ENCODE results near the gene MTREX.

Gene MTREX

DNA sequence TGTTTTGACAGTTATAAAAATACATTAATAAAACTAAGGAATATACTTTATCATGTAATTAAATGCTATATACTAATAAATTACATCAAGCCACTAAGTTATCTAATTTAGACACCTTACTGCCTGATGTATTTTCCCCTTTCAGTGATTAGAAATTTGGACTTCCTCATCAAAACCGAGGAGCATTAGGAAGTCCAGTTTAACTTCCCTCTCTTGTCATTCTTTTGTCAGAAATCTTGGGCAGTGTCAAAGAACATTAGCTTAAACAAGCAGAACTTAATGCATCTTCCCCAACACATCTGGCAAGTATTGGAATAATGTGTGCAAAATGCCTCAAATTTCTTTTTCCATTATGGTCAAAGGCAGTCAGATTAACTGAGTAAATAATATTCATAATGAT lies 145.4 kb downstream of the MTREX start:
- H3K4me3 ChIP-seq (ENCODE audit: severe bottlenecking) = no peak overlapping the region
- no peak overlapping the region for H3K27ac ChIP-seq (ENCODE audit: poor library complexity, severe bottlenecking)
- DNase-seq (ENCODE audit: low spot score) = no peak
- ATAC-seq (ENCODE audit: low read depth) = no peak
- no peaks in the 10 kb centered on the region for H3K9me3 ChIP-seq (ENCODE audit: severe bottlenecking)
- peaks cover 10% of the 10 kb centered on the region for H3K4me1 ChIP-seq (ENCODE audit: insufficient read depth, poor library complexity, severe bottlenecking)
- no peaks in the 10 kb centered on the region for H3K36me3 ChIP-seq (ENCODE audit: low read depth)
- TF ChIP-seq, protein P1, sequence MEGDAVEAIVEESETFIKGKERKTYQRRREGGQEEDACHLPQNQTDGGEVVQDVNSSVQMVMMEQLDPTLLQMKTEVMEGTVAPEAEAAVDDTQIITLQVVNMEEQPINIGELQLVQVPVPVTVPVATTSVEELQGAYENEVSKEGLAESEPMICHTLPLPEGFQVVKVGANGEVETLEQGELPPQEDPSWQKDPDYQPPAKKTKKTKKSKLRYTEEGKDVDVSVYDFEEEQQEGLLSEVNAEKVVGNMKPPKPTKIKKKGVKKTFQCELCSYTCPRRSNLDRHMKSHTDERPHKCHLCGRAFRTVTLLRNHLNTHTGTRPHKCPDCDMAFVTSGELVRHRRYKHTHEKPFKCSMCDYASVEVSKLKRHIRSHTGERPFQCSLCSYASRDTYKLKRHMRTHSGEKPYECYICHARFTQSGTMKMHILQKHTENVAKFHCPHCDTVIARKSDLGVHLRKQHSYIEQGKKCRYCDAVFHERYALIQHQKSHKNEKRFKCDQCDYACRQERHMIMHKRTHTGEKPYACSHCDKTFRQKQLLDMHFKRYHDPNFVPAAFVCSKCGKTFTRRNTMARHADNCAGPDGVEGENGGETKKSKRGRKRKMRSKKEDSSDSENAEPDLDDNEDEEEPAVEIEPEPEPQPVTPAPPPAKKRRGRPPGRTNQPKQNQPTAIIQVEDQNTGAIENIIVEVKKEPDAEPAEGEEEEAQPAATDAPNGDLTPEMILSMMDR (IDR thresholded peaks at IDR 0.05; ENCODE audit: poor library complexity, severe bottlenecking) = no peak
- no peaks in the 10 kb centered on the region for H3K27me3 ChIP-seq (ENCODE audit: insufficient read depth, poor library complexity, severe bottlenecking)

GRCh38 chr5:55454282-55454681 lies 146.5 kb downstream of the MTREX start:
- ATAC-seq (ENCODE audit: low read depth) (no peak), DNase-seq (ENCODE audit: low spot score) (no peak)
- Histone ChIP-seq H3K4me3 (ENCODE audit: severe bottlenecking) (no peak overlapping the region), H3K4me1 (ENCODE audit: insufficient read depth, poor library complexity, severe bottlenecking) (peaks cover 10% of the 10 kb centered on the region), H3K36me3 (ENCODE audit: low read depth) (no peaks in the 10 kb centered on the region), H3K27me3 (ENCODE audit: insufficient read depth, poor library complexity, severe bottlenecking) (no peaks in the 10 kb centered on the region), H3K9me3 (ENCODE audit: severe bottlenecking) (no peaks in the 10 kb centered on the region), H3K27ac (ENCODE audit: poor library complexity, severe bottlenecking) (no peak overlapping the region)
- TF ChIP-seq, protein P1 (IDR thresholded peaks at IDR 0.05; ENCODE audit: poor library complexity, severe bottlenecking) = no peak

DNA sequence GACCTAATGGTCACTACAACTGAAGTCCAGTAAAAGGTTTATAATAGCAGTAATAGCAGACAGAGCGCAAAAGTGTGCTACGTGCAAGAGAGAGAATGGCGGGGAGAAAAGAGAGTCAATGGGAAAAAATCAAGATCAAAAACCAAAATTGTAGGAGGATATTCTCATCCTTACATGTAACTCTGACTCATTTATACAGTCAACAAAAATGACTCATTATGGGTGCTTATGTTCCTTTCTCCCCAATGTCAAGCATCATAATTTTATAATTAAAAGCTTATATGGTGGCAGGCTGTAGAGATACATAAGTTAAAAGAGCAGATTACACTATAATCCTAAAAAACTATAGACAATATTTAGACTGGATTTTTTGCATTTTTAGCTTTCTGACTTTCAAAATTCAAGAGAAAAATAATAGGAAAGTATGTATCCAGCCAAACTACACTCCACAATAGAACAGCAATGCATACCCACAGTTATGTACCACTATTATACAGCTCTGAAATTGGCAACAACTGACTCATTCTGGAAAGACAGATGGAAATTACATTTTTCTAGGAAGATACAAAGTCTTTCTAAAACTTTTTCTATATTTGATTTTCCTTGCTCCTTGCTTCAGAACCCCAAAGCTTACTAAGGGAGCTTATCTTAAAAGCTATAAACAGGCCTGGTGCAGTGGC lies 148.6 kb downstream of the MTREX start:
- no peak overlapping the region for H3K27ac ChIP-seq (ENCODE audit: poor library complexity, severe bottlenecking)
- TF ChIP-seq, protein P1 (IDR thresholded peaks at IDR 0.05; ENCODE audit: poor library complexity, severe bottlenecking) = no peak
- H3K27me3 ChIP-seq (ENCODE audit: insufficient read depth, poor library complexity, severe bottlenecking) = no peaks in the 10 kb centered on the region
- H3K4me1 ChIP-seq (ENCODE audit: insufficient read depth, poor library complexity, severe bottlenecking) = peaks cover 10% of the 10 kb centered on the region
- DNase-seq (ENCODE audit: low spot score) (no peak), ATAC-seq (ENCODE audit: low read depth) (peak; percentile 93)
- H3K9me3 ChIP-seq (ENCODE audit: severe bottlenecking) = no peaks in the 10 kb centered on the region
- no peak overlapping the region for H3K4me3 ChIP-seq (ENCODE audit: severe bottlenecking)
- H3K36me3 ChIP-seq (ENCODE audit: low read depth) = no peaks in the 10 kb centered on the region

- TF ChIP-seq, protein P1 (IDR thresholded peaks at IDR 0.05; ENCODE audit: poor library complexity, severe bottlenecking) = no peak
- DNase-seq (ENCODE audit: low spot score) (no peak), ATAC-seq (ENCODE audit: low read depth) (no peak)
- Histone ChIP-seq H3K36me3 (ENCODE audit: low read depth) (no peaks in the 10 kb centered on the region), H3K4me1 (ENCODE audit: insufficient read depth, poor library complexity, severe bottlenecking) (peaks cover 10% of the 10 kb centered on the region), H3K9me3 (ENCODE audit: severe bottlenecking) (no peaks in the 10 kb centered on the region), H3K27me3 (ENCODE audit: insufficient read depth, poor library complexity, severe bottlenecking) (no peaks in the 10 kb centered on the region), H3K4me3 (ENCODE audit: severe bottlenecking) (no peak overlapping the region), H3K27ac (ENCODE audit: poor library complexity, severe bottlenecking) (no peak overlapping the region)
These were observed 151.8 kb downstream of the MTREX start for GRCh38 chr5:55459572-55459971.

DNA sequence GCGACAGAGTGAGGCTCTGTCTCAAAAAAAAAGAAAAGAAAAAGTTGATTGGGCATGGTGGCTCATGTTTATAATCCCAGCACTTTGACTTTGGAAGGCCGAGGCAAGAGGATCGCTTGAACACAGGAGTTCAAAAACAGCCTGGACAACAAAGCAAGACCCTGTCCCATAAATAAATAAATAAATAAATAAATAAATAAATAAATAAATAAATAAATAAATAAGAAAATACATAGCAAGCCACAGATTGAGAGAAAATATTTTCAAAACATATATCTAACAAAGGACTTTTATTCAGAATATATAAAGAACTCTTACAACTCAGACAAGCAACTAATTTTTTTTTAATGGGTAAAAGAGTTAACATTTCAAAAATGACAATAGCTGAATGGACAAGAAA lies 155.8 kb downstream of the MTREX start:
- ATAC-seq (ENCODE audit: low read depth) (no peak), DNase-seq (ENCODE audit: low spot score) (no peak)
- Histone ChIP-seq H3K9me3 (ENCODE audit: severe bottlenecking) (no peaks in the 10 kb centered on the region), H3K27me3 (ENCODE audit: insufficient read depth, poor library complexity, severe bottlenecking) (no peaks in the 10 kb centered on the region), H3K4me3 (ENCODE audit: severe bottlenecking) (no peak overlapping the region), H3K36me3 (ENCODE audit: low read depth) (0 out of 2 replicates have a peak, but pooled peaks cover 4% of the 10 kb centered on the region), H3K4me1 (ENCODE audit: insufficient read depth, poor library complexity, severe bottlenecking) (no peaks in the 10 kb centered on the region), H3K27ac (ENCODE audit: poor library complexity, severe bottlenecking) (no peak overlapping the region)
- TF ChIP-seq, protein P1 (IDR thresholded peaks at IDR 0.05; ENCODE audit: poor library complexity, severe bottlenecking) = no peak
